IMR-90 (cell line): ENCODE data around the gene FLOT2. TPM values are rescaled to one million over a fixed set of nuclear protein-coding genes. Genes with fewer than 3 reads are reported as not detected.

Experiments
- ATAC-seq: fragments of 200-7000 bp; cut with Tn5 transposase; 2 replicates; pipeline ENCODE4 v1.9.1; 2020; ENCODE audit warnings: low read depth, mild to moderate bottlenecking, moderate library complexity
- BruUV-seq: library from RNA; stranded (reverse); fragments of 400-500 nt; replicated peaks from 2 replicates; lab custom pipeline; 2021; lab: Mats Ljungman, UMichigan
- CTCF ChIA-PET: fragments of 300-600 bp; formaldehyde crosslinking; extraction: SDS; loops from one replicate; lab custom pipeline; 2021; ENCODE audit warnings: antibody characterized with exemption; lab: Yijun Ruan, JAX
- POLR2A ChIA-PET: fragments of 300-600 bp; sonication (Branson Sonifier 250); formaldehyde crosslinking; loops from one replicate; lab custom pipeline; 2022; ENCODE audit warnings: antibody characterized with exemption; ENCODE audit not compliant: unreplicated experiment; lab: Charles Lee
- DNase-seq: peaks from one replicate; pipeline ENCODE4 v3.0.0; 2013
- H2AFZ ChIP-seq: replicated peaks from 2 replicates; pipeline ENCODE3; 2013; ENCODE audit warnings: low read length, mild to moderate bottlenecking; ENCODE audit not compliant: poor library complexity
- H2AK5ac ChIP-seq: 2 replicates; pipeline ENCODE4 v1.6.1; 2013; ENCODE audit warnings: low read depth, low read length, inconsistent platforms
- H2AK9ac ChIP-seq: replicated peaks from 2 replicates; pipeline ENCODE3; 2013; ENCODE audit warnings: mild to moderate bottlenecking, low read depth, low read length, moderate library complexity; ENCODE audit not compliant: poor library complexity
- H2BK120ac ChIP-seq: 2 replicates; pipeline ENCODE4 v1.6.1; 2013; ENCODE audit warnings: low read depth, low read length, inconsistent platforms
- H2BK15ac ChIP-seq: 3 replicates; pipeline ENCODE4 v1.6.1; 2013; ENCODE audit warnings: low read depth, low read length, inconsistent platforms
- H2BK20ac ChIP-seq: 2 replicates; pipeline ENCODE4 v1.6.1; 2013; ENCODE audit warnings: low read depth, mild to moderate bottlenecking, inconsistent platforms, low read length, moderate library complexity
- H2BK5ac ChIP-seq: 2 replicates; pipeline ENCODE4 v1.6.1; 2013; ENCODE audit warnings: mild to moderate bottlenecking, low read depth, low read length, inconsistent platforms; ENCODE audit not compliant: poor library complexity, severe bottlenecking
- H3K14ac ChIP-seq: replicated peaks from 2 replicates; pipeline ENCODE4 v1.6.1; 2013; ENCODE audit warnings: low read depth, low read length, inconsistent platforms
- H3K18ac ChIP-seq: 2 replicates; pipeline ENCODE4 v1.6.1; 2013; ENCODE audit warnings: low read depth, low read length, control low read depth
- H3K23ac ChIP-seq: 2 replicates; pipeline ENCODE4 v1.6.1; 2013; ENCODE audit warnings: low read depth, low read length, inconsistent platforms
- H3K27ac ChIP-seq: 2 replicates; pipeline ENCODE4 v1.5.1; 2013; ENCODE audit warnings: mild to moderate bottlenecking, control low read depth, low read length; ENCODE audit not compliant: insufficient read depth
- H3K27me3 ChIP-seq: 2 replicates; pipeline ENCODE4 v1.6.1; 2013; ENCODE audit warnings: low read length; ENCODE audit not compliant: control insufficient read depth, insufficient read depth
- H3K36me3 ChIP-seq: 2 replicates; pipeline ENCODE4 v1.6.1; 2013; ENCODE audit warnings: low read length, mixed read lengths; ENCODE audit not compliant: control insufficient read depth, insufficient read depth
- H3K4ac ChIP-seq: 2 replicates; pipeline ENCODE4 v1.6.1; 2013; ENCODE audit warnings: low read depth, low read length, inconsistent platforms
- H3K4me1 ChIP-seq: 2 replicates; pipeline ENCODE4 v1.6.1; 2013; ENCODE audit warnings: low read length, mixed read lengths; ENCODE audit not compliant: control insufficient read depth, insufficient read depth
- H3K4me2 ChIP-seq: 2 replicates; pipeline ENCODE4 v1.6.1; 2013; ENCODE audit warnings: low read depth, mild to moderate bottlenecking, control low read depth, low read length, moderate library complexity
- H3K4me3 ChIP-seq: 2 replicates; pipeline ENCODE4 v1.5.1; 2013; ENCODE audit warnings: low read depth, mild to moderate bottlenecking, control low read depth, low read length, moderate library complexity; ENCODE audit not compliant: insufficient read depth
- H3K56ac ChIP-seq: 2 replicates; pipeline ENCODE4 v1.6.1; 2013; ENCODE audit warnings: low read length, inconsistent platforms; ENCODE audit not compliant: insufficient read depth; ENCODE audit errors: extremely low read depth
- H3K79me1 ChIP-seq, 2 experiments: 2 replicates each; pipeline ENCODE4 v1.6.1; 2013; ENCODE audit warnings: low read length in 2 of 2, inconsistent platforms in 1 of 2, low read depth in 1 of 2
- H3K9ac ChIP-seq: 2 replicates; pipeline ENCODE4 v1.6.1; 2013; ENCODE audit warnings: low read depth, low read length, control low read depth
- H3K9me1 ChIP-seq: 2 replicates; pipeline ENCODE4 v1.6.1; 2013; ENCODE audit warnings: low read length, inconsistent platforms; ENCODE audit not compliant: insufficient read depth
- H3K9me3 ChIP-seq: 2 replicates; pipeline ENCODE4 v1.6.1; 2013; ENCODE audit warnings: low read length; ENCODE audit not compliant: control insufficient read depth, insufficient read depth
- H4K20me1 ChIP-seq: 2 replicates; pipeline ENCODE4 v1.6.1; 2013; ENCODE audit warnings: low read length, inconsistent platforms; ENCODE audit not compliant: insufficient read depth
- H4K5ac ChIP-seq: 2 replicates; pipeline ENCODE4 v1.6.1; 2013; ENCODE audit warnings: mild to moderate bottlenecking, low read depth, low read length, control low read depth
- H4K8ac ChIP-seq, 2 experiments: 2 replicates each; pipeline ENCODE4 v1.6.1; 2013; ENCODE audit warnings: low read depth in 2 of 2, low read length in 2 of 2, control low read depth in 1 of 2, inconsistent platforms in 1 of 2
- H4K91ac ChIP-seq: 2 replicates; pipeline ENCODE4 v1.6.1; 2013; ENCODE audit warnings: low read depth, low read length, inconsistent platforms; ENCODE audit not compliant: insufficient read depth
- BHLHE40 ChIP-seq: fragments of 150-350 bp; IDR thresholded peaks from 2 replicates; pipeline ENCODE4 v1.6.1; 2016; ENCODE audit warnings: mild to moderate bottlenecking, low read depth, low read length
- CEBPB ChIP-seq: IDR thresholded peaks from 2 replicates; pipeline ENCODE4 v1.6.1; 2012; ENCODE audit warnings: low read depth, low read length, improper control_type of control experiment
- CHD1 ChIP-seq: IDR thresholded peaks from 2 replicates; pipeline ENCODE4 v1.6.1; 2012; ENCODE audit warnings: low read depth, low read length, improper control_type of control experiment
- FOS ChIP-seq: fragments of 150-350 bp; IDR thresholded peaks from 2 replicates; pipeline ENCODE4 v1.6.1; 2016; ENCODE audit warnings: low read depth, low read length
- MAZ ChIP-seq: IDR thresholded peaks from 2 replicates; pipeline ENCODE4 v1.6.1; 2012; ENCODE audit warnings: low read depth, mild to moderate bottlenecking, low read length, improper control_type of control experiment, moderate library complexity, borderline replicate concordance
- NFE2L2 ChIP-seq: fragments of 150-350 bp; IDR thresholded peaks from 2 replicates; pipeline ENCODE4 v1.6.1; 2016; ENCODE audit warnings: low read depth, mild to moderate bottlenecking, low read length
- POLR2A ChIP-seq: IDR thresholded peaks from 2 replicates; pipeline ENCODE4 v1.6.1; 2012; ENCODE audit warnings: mild to moderate bottlenecking, low read depth, low read length
- RAD21 ChIP-seq: IDR thresholded peaks from 2 replicates; pipeline ENCODE4 v1.6.1; 2012; ENCODE audit warnings: low read length, improper control_type of control experiment
- RCOR1 ChIP-seq: IDR thresholded peaks from 2 replicates; pipeline ENCODE4 v1.6.1; 2012; ENCODE audit warnings: mild to moderate bottlenecking, low read length, improper control_type of control experiment; ENCODE audit not compliant: insufficient replicate concordance
- RFX5 ChIP-seq: IDR thresholded peaks from 2 replicates; pipeline ENCODE4 v1.8.0; 2012; ENCODE audit warnings: low read depth, mild to moderate bottlenecking, low read length, moderate library complexity
- SMC3 ChIP-seq: fragments of 150-350 bp; IDR thresholded peaks from 2 replicates; pipeline ENCODE4 v1.6.1; 2016; ENCODE audit warnings: low read depth, mild to moderate bottlenecking, antibody characterized with exemption, low read length, moderate library complexity
- WGBS, 2 experiments: methylation state at CpG; one replicate each; pipeline versions ENCODE4 v1.1.5 to v1.1.7; 2013; ENCODE audit warnings: missing lambda C conversion rate in 2 of 2; ENCODE audit not compliant: insufficient read length in 1 of 2; ENCODE audit errors: extremely low coverage in 2 of 2; 5-methylcytosine and 5-hydroxymethylcytosine counted together
- dilution Hi-C: fragments of 300-500 bp; cut with HindIII; formaldehyde crosslinking; loops from one replicate; pipeline ENCODE4 v1.14.3; 2018; ENCODE audit warnings: low sequenced_read_pairs; ENCODE audit not compliant: unreplicated experiment
- in situ Hi-C: fragments of 300-500 bp; cut with MboI; formaldehyde crosslinking; loops from 3 replicates; pipeline ENCODE4 v1.14.3; 2019; ENCODE audit warnings: low sequenced_read_pairs, inconsistent platforms, mixed read lengths
- intact Hi-C: fragments of 100-400 bp; cut with micrococcal nuclease; formaldehyde crosslinking; loops from 2 replicates; pipeline ENCODE4 v1.10.0; 2022
- polyA plus RNA-seq, 3 experiments: library from polyadenylated mRNA; depleted of rRNA; stranded (reverse); fragments of >200 nt; gene quantifications; 2 replicates each; pipeline ENCODE4 v1.2.3, GENCODE V29; 2012; ENCODE audit warnings: low replicate concordance in 1 of 3
- total RNA-seq: library from RNA; depleted of rRNA; stranded (reverse); fragments of >200 nt; gene quantifications from 2 replicates; pipeline ENCODE4 v1.2.3, GENCODE V29; 2012
- TF ChIP-seq, protein P1 (sequence below): fragments of 150-350 bp; IDR thresholded peaks from 2 replicates; pipeline ENCODE4 v1.6.1; 2016; ENCODE audit warnings: low read depth, mild to moderate bottlenecking, low read length, moderate library complexity, borderline replicate concordance
- TF ChIP-seq, protein P2 (sequence below): conservative IDR thresholded peaks from 2 replicates; pipeline ENCODE4 v1.5.1; 2012; ENCODE audit warnings: mild to moderate bottlenecking, low read depth, low read length, improper control_type of control experiment

The FLOT2 gene
- total and polyA plus RNA-seq, 2 of the 4 experiments (the other 2 are of a cell fraction) = 19.7 to 67.9 TPM

DNA sequence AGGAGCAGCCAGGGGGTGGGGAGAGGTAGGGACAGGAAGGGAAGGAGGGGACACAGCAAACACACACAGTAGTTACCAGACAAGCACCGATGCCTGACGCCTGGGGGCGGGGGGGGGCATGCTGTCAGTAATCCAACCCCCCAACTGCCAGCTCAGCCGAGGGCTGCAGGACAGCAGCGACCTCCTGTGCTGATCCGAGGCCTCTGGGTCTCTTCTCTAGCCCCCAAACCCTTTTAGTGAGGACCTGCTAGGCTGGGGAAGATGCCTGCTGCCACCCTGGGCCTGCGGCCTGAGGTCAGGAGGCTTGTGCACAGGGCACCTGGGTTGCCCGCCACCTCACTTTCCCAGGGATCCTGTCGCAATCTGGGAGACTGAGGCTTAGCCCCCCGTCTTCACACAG lies 11.6 kb downstream of the FLOT2 start:
- Histone ChIP-seq H2AFZ (no peak overlapping the region), H3K56ac (no peak overlapping the region), H3K27ac (no peak overlapping the region), H3K36me3 (peaks cover 50% of the 10 kb centered on the region), H3K4me2 (no peak overlapping the region), H3K14ac (no peak overlapping the region), H2AK9ac (no peak overlapping the region), H3K9me1 (no peaks in the 10 kb centered on the region), H2BK20ac (no peak overlapping the region), H4K91ac (no peak overlapping the region), H2BK120ac (no peak overlapping the region), H4K8ac (no peak overlapping the region), H3K18ac (no peak overlapping the region), H2BK15ac (no peak overlapping the region), H3K9me3 (no peaks in the 10 kb centered on the region), H4K5ac (no peak overlapping the region), H2AK5ac (no peak overlapping the region), H4K20me1 (peaks cover 8% of the 10 kb centered on the region; the same call in 1 of the 2 replicates), H3K4ac (no peak overlapping the region), H3K23ac (no peak overlapping the region), H3K4me1 (no peaks in the 10 kb centered on the region), H3K27me3 (no peaks in the 10 kb centered on the region), H2BK5ac (no peak overlapping the region), H3K79me1 (peaks cover 2 to 3% of the 10 kb centered on the region in 2 experiments), H3K9ac (no peak overlapping the region), H3K4me3 (no peak overlapping the region)
- dilution Hi-C loops (no loop called here), intact Hi-C loops (no loop called here), in situ Hi-C loops (no loop called here)
- CTCF ChIA-PET = interaction anchor here (1.2 kb wide), 1 partner anchor 159 kb away, joined by 3 read pairs; no protein-coding TSS in a partner anchor
- WGBS, 2 experiments = no CpG with 5 or more reads among the region's 10 CpGs
- no peak for ATAC-seq
- POLR2A ChIA-PET = no interaction called here
- DNase-seq = no peak
- BruUV-seq = no TSS peak
- no peak for TF ChIP-seq RFX5
- TF ChIP-seq RCOR1 = no peak
- TF ChIP-seq BHLHE40 = no peak
- no peak for TF ChIP-seq CHD1
- TF ChIP-seq, protein P1, sequence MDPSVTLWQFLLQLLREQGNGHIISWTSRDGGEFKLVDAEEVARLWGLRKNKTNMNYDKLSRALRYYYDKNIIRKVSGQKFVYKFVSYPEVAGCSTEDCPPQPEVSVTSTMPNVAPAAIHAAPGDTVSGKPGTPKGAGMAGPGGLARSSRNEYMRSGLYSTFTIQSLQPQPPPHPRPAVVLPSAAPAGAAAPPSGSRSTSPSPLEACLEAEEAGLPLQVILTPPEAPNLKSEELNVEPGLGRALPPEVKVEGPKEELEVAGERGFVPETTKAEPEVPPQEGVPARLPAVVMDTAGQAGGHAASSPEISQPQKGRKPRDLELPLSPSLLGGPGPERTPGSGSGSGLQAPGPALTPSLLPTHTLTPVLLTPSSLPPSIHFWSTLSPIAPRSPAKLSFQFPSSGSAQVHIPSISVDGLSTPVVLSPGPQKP = no peak
- no peak for TF ChIP-seq FOS
- TF ChIP-seq, protein P2, sequence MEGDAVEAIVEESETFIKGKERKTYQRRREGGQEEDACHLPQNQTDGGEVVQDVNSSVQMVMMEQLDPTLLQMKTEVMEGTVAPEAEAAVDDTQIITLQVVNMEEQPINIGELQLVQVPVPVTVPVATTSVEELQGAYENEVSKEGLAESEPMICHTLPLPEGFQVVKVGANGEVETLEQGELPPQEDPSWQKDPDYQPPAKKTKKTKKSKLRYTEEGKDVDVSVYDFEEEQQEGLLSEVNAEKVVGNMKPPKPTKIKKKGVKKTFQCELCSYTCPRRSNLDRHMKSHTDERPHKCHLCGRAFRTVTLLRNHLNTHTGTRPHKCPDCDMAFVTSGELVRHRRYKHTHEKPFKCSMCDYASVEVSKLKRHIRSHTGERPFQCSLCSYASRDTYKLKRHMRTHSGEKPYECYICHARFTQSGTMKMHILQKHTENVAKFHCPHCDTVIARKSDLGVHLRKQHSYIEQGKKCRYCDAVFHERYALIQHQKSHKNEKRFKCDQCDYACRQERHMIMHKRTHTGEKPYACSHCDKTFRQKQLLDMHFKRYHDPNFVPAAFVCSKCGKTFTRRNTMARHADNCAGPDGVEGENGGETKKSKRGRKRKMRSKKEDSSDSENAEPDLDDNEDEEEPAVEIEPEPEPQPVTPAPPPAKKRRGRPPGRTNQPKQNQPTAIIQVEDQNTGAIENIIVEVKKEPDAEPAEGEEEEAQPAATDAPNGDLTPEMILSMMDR = no peak
- no peak for TF ChIP-seq RAD21
- TF ChIP-seq NFE2L2 = no peak
- no peak for TF ChIP-seq MAZ
- no peak for TF ChIP-seq POLR2A
- TF ChIP-seq CEBPB = no peak
- TF ChIP-seq SMC3 = no peak
